C4-2B (cell line): Measurements from ENCODE around the gene TPM4.

ENCODE experiments used
- CTCF ChIP-seq: fragments of 450-650 bp; conservative IDR thresholded peaks from 2 replicates; pipeline ENCODE4 v1.5.1; 2017; ENCODE audit warnings: mild to moderate bottlenecking
- ZFX ChIP-seq: fragments of 450-650 bp; IDR thresholded peaks from 2 replicates; pipeline ENCODE4 v1.6.1; 2017

DNA sequence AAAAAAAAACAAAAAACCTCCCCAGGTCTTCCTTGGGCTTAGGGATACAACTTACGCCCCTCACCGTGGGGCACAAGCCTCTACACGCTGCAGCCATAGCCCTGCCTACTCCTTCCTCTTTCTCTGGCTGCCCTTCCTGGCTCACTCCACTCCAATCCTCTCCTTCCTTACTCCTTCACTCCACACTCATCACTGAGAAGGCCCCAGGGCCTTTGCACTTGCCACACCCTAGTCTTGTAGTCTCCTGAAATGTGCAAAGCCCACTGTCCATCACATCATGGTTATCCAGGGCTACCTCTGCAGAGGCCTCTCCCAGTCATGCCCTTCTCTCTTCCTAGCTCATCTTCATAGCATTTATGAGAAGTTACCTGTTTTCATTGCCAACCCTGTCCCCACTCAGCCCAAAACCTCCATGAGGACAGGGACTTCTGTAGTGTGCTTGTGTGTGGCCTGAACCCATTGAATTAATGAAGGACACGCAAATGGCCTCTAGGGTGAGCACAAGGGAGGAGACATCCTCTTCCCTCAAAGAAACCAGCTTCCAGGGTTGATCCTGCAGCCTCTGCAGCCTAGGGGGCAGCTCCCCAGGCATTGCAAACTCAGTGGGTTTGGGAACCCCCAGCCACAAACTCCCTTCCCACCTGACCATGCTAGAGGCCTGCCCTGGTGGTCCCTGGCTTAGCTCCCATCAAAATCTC, 59.3 kb downstream of the TPM4 start:
- no peak for TF ChIP-seq CTCF
- TF ChIP-seq ZFX = no peak
